K562 (cell line): ENCODE results near the gene KIRREL1.

ENCODE experiments used
- MEIS2 ChIP-seq: fragments of 450-650 bp; IDR thresholded peaks from 2 replicates; pipeline ENCODE4 v1.6.1; 2014; ENCODE audit warnings: mild to moderate bottlenecking; ENCODE audit not compliant: partially characterized antibody
- RBM14 ChIP-seq: fragments of 200-400 bp; formaldehyde crosslinking; IDR thresholded peaks from 2 replicates; pipeline ENCODE4 v1.6.1; 2018; ENCODE audit warnings: low read depth, mild to moderate bottlenecking, low read length, moderate library complexity, borderline replicate concordance; ENCODE audit not compliant: insufficient read depth

GRCh38 chr1:158084336-158084735, 90.9 kb downstream of the KIRREL1 start:
- TF ChIP-seq MEIS2, result no peak
- TF ChIP-seq RBM14, result no peak
